DND-41 (cell line): ENCODE measurements around the gene THUMPD2.
A peak's percentile ranks its signal among the peaks of the same experiment; 100 is the strongest.
"Not testable (repeated sequence)": the region's sequence is repeated elsewhere in the genome, so short reads cannot be mapped to it uniquely, and the experiment has no call there.

Source experiments
- ATAC-seq: fragments of 200-7000 bp; cut with Tn5 transposase; 3 replicates; pipeline ENCODE4 v1.9.1; 2021; ENCODE audit warnings: low read depth; ENCODE audit not compliant: insufficient read depth
- DNase-seq: peaks from one replicate; pipeline ENCODE4 v3.0.0-alpha.2; 2020
- H2AFZ ChIP-seq: 2 replicates; pipeline ENCODE4 v1.6.0; 2012; ENCODE audit warnings: low read depth, low read length
- H3K27ac ChIP-seq: 2 replicates; pipeline ENCODE4 v1.5.1; 2012; ENCODE audit warnings: low read length, inconsistent platforms
- H3K27me3 ChIP-seq: fragments of 200-600 bp; sonication (generic); 2 replicates; pipeline ENCODE4 v1.6.0; 2012; ENCODE audit warnings: low read length, mild to moderate bottlenecking, inconsistent platforms; ENCODE audit not compliant: insufficient read depth, poor library complexity
- H3K36me3 ChIP-seq: 2 replicates; pipeline ENCODE4 v1.5.1; 2012; ENCODE audit warnings: low read length, inconsistent platforms; ENCODE audit not compliant: insufficient read depth
- H3K4me1 ChIP-seq: 2 replicates; pipeline ENCODE4 v1.5.1; 2012; ENCODE audit warnings: mild to moderate bottlenecking, low read length; ENCODE audit not compliant: insufficient read depth
- H3K4me2 ChIP-seq: 2 replicates; pipeline ENCODE4 v1.6.0; 2012; ENCODE audit warnings: mild to moderate bottlenecking, moderate library complexity, low read length, inconsistent platforms; ENCODE audit not compliant: insufficient read depth
- H3K4me3 ChIP-seq, 2 experiments: fragments of 200-600 bp in 1 of 2; shearing (Covaris generic) in 1 of 2; 2 replicates each; pipeline ENCODE4 v1.5.1; 2012 to 2016; ENCODE audit warnings: inconsistent platforms in 2 of 2, low read length in 2 of 2, mild to moderate bottlenecking in 2 of 2, low read depth in 1 of 2, moderate library complexity in 1 of 2
- H3K79me2 ChIP-seq: 2 replicates; pipeline ENCODE4 v1.6.0; 2012; ENCODE audit warnings: low read length, inconsistent platforms; ENCODE audit not compliant: insufficient read depth
- H3K9ac ChIP-seq: 2 replicates; pipeline ENCODE4 v1.6.0; 2012; ENCODE audit warnings: low read depth, mild to moderate bottlenecking, inconsistent platforms, low read length, moderate library complexity
- H3K9me3 ChIP-seq: 2 replicates; pipeline ENCODE4 v1.5.1; 2012; ENCODE audit warnings: low read length, moderate library complexity, mild to moderate bottlenecking, inconsistent platforms; ENCODE audit not compliant: insufficient read depth, severe bottlenecking
- H4K20me1 ChIP-seq: 2 replicates; pipeline ENCODE4 v1.6.0; 2012; ENCODE audit warnings: low read length; ENCODE audit not compliant: insufficient read depth
- EZH2 ChIP-seq: IDR thresholded peaks from 3 replicates; pipeline ENCODE4 v1.6.1; 2012; ENCODE audit warnings: borderline replicate concordance, low read depth, mild to moderate bottlenecking, moderate library complexity, low read length, inconsistent platforms; ENCODE audit not compliant: severe bottlenecking
- TF ChIP-seq, protein P1 (sequence below): IDR thresholded peaks from 2 replicates; pipeline ENCODE4 v1.5.1; 2012; ENCODE audit warnings: borderline replicate concordance, low read length, moderate library complexity, mild to moderate bottlenecking; ENCODE audit not compliant: poor library complexity, severe bottlenecking; ENCODE audit errors: extremely low read depth

THUMPD2 gene

GRCh38 chr2:39730685-39731302 is 48.3 kb downstream of the THUMPD2 start:
- peaks cover 19% of the 10 kb centered on the region for H3K36me3 ChIP-seq

DNA sequence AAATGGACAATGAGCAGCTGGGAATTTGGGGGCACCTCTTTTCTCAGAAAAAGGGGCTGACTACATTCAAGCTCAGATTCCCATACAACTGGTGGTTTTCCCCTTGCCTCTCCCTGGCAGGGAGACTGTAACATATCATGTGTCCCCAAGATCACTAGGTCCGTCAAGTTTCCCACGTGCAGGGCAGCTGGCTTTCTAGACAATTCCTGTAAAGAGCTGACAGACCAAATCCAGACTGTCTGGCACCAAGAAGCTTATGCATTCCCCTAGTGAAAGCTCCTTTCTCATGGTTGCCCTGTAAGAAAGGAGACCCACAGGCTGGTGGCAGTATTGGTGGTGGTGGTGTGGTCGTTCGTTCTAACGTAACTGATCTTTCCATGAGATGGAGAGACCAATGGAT is 48.8 kb downstream of the THUMPD2 start:
- no peaks in the 10 kb centered on the region for H4K20me1 ChIP-seq
- peaks cover 14% of the 10 kb centered on the region for H3K36me3 ChIP-seq
- no peak overlapping the region for H3K4me2 ChIP-seq
- no peak for ATAC-seq
- H3K27ac ChIP-seq: no peak overlapping the region
- TF ChIP-seq, protein P1, sequence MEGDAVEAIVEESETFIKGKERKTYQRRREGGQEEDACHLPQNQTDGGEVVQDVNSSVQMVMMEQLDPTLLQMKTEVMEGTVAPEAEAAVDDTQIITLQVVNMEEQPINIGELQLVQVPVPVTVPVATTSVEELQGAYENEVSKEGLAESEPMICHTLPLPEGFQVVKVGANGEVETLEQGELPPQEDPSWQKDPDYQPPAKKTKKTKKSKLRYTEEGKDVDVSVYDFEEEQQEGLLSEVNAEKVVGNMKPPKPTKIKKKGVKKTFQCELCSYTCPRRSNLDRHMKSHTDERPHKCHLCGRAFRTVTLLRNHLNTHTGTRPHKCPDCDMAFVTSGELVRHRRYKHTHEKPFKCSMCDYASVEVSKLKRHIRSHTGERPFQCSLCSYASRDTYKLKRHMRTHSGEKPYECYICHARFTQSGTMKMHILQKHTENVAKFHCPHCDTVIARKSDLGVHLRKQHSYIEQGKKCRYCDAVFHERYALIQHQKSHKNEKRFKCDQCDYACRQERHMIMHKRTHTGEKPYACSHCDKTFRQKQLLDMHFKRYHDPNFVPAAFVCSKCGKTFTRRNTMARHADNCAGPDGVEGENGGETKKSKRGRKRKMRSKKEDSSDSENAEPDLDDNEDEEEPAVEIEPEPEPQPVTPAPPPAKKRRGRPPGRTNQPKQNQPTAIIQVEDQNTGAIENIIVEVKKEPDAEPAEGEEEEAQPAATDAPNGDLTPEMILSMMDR: no peak
- TF ChIP-seq EZH2: no peak
- H3K4me3 ChIP-seq: no peak overlapping the region
- H3K27me3 ChIP-seq: no peaks in the 10 kb centered on the region
- no peak overlapping the region for H3K9ac ChIP-seq
- H3K9me3 ChIP-seq: no peaks in the 10 kb centered on the region
- H3K4me1 ChIP-seq: peaks cover 16% of the 10 kb centered on the region
- no peaks in the 10 kb centered on the region for H3K79me2 ChIP-seq
- H2AFZ ChIP-seq: no peak overlapping the region
- no peak for DNase-seq

More at GRCh38 chr2:39730685-39731302, 48.3 kb downstream of the THUMPD2 start:
- Histone ChIP-seq H3K27ac (no peak overlapping the region), H3K79me2 (no peaks in the 10 kb centered on the region), H3K4me3 (no peak overlapping the region), H3K27me3 (no peaks in the 10 kb centered on the region), H2AFZ (no peak overlapping the region), H4K20me1 (no peaks in the 10 kb centered on the region), H3K4me2 (no peak overlapping the region), H3K9ac (no peak overlapping the region), H3K9me3 (no peaks in the 10 kb centered on the region), H3K4me1 (peaks cover 16% of the 10 kb centered on the region)
- TF ChIP-seq EZH2: no peak
- TF ChIP-seq, protein P1: peak; percentile 80
- ATAC-seq (peak; percentile 72), DNase-seq (peak; percentile 13)

- Histone ChIP-seq H4K20me1 (no peaks in the 10 kb centered on the region), H3K27ac (no peak overlapping the region), H3K4me1 (peaks cover 16% of the 10 kb centered on the region), H3K79me2 (no peaks in the 10 kb centered on the region), H3K9me3 (no peaks in the 10 kb centered on the region), H3K27me3 (no peaks in the 10 kb centered on the region), H3K4me3 (no peak overlapping the region), H2AFZ (no peak overlapping the region), H3K4me2 (no peak overlapping the region), H3K36me3 (peaks cover 5% of the 10 kb centered on the region; the same call in 1 of the 2 replicates), H3K9ac (no peak overlapping the region)
- DNase-seq (peak; percentile 36), ATAC-seq (peak; percentile 53)
- TF ChIP-seq EZH2: no peak
- TF ChIP-seq, protein P1: peak; percentile 64
Measured at GRCh38 chr2:39728941-39729351, 50.1 kb downstream of the THUMPD2 start.

- not testable (repeated sequence) for H3K4me3 ChIP-seq, H3K36me3 ChIP-seq, H4K20me1 ChIP-seq, H2AFZ ChIP-seq, H3K27me3 ChIP-seq, H3K9me3 ChIP-seq, H3K4me2 ChIP-seq, H3K9ac ChIP-seq, H3K79me2 ChIP-seq, H3K27ac ChIP-seq
- DNase-seq (peak; percentile 58), ATAC-seq (peak; percentile 86)
- peaks cover 16% of the 10 kb centered on the region for H3K4me1 ChIP-seq
Measured at GRCh38 chr2:39728085-39728484, 51.0 kb downstream of the THUMPD2 start.
